ENCODE data around the gene TMPRSS3.

The TMPRSS3 gene

GRCh38 chr21:42369821-42370220 is 26.0 kb downstream of the TMPRSS3 start:
- no peak for DNase-seq

- no peak for DNase-seq
These were observed 28.3 kb downstream of the TMPRSS3 start for GRCh38 chr21:42367367-42368165.

GRCh38 chr21:42366292-42367010 is 29.4 kb downstream of the TMPRSS3 start, which contains the start of gene TFF1:
TFF1 (minus strand) TSS chr21:42366535; CDS start chr21:42366495, 40 bp downstream.
- DNase-seq = no peak

- no peak for DNase-seq
These were observed 30.1 kb downstream of the TMPRSS3 start for GRCh38 chr21:42365770-42366169.

- no peak for DNase-seq
These were observed 31.5 kb downstream of the TMPRSS3 start for GRCh38 chr21:42364304-42364865.

GRCh38 chr21:42363312-42363711 is 32.5 kb downstream of the TMPRSS3 start:
- DNase-seq = no peak

GRCh38 chr21:42362700-42363099 is 33.2 kb downstream of the TMPRSS3 start:
- no peak for DNase-seq

- no peak for DNase-seq
These were observed 33.7 kb downstream of the TMPRSS3 start for GRCh38 chr21:42362198-42362597.

GRCh38 chr21:42361286-42361685 is 34.6 kb downstream of the TMPRSS3 start:
- DNase-seq = no peak

GRCh38 chr21:42360317-42360716 is 35.5 kb downstream of the TMPRSS3 start:
- no peak for DNase-seq

- no peak for DNase-seq
These were observed 36.9 kb downstream of the TMPRSS3 start for GRCh38 chr21:42358937-42359336.

- DNase-seq = no peak
These were observed 37.6 kb downstream of the TMPRSS3 start for GRCh38 chr21:42358261-42358660.

GRCh38 chr21:42357307-42357706 is 38.5 kb downstream of the TMPRSS3 start:
- DNase-seq = no peak

GRCh38 chr21:42356650-42357049 is 39.2 kb downstream of the TMPRSS3 start:
- DNase-seq = no peak

GRCh38 chr21:42356046-42356445 is 39.8 kb downstream of the TMPRSS3 start:
- no peak for DNase-seq

GRCh38 chr21:42353623-42354022 is 42.2 kb downstream of the TMPRSS3 start:
- no peak for DNase-seq

- no peak for DNase-seq
These were observed 43.3 kb downstream of the TMPRSS3 start for GRCh38 chr21:42352441-42353095.

- no peak for DNase-seq
These were observed 44.0 kb downstream of the TMPRSS3 start for GRCh38 chr21:42351626-42352440.

GRCh38 chr21:42350927-42351426 is 44.9 kb downstream of the TMPRSS3 start, which contains the start of gene TFF2:
TFF2 (minus strand) TSS chr21:42350994; CDS start chr21:42350957, 37 bp downstream.
- DNase-seq = no peak

- no peak for DNase-seq
These were observed 45.4 kb downstream of the TMPRSS3 start for GRCh38 chr21:42350318-42350910.
